NCI-H446 (cell line): Measurements from ENCODE around the gene EVPLL.
"Not testable (repeated sequence)": the region's sequence is repeated elsewhere in the genome, so short reads cannot be mapped to it uniquely, and the experiment has no call there.

Experiments used
- DNase-seq, 2 experiments: peaks; one replicate each; lab custom pipeline; 2025; lab: John Stamatoyannopoulos, UW

The EVPLL gene

GRCh38 chr17:18425593-18425992 is 48.0 kb downstream of the EVPLL start:
- DNase-seq = not testable (repeated sequence)

- DNase-seq = not testable (repeated sequence)
These were observed 49.1 kb downstream of the EVPLL start for GRCh38 chr17:18426639-18427038.

DNA sequence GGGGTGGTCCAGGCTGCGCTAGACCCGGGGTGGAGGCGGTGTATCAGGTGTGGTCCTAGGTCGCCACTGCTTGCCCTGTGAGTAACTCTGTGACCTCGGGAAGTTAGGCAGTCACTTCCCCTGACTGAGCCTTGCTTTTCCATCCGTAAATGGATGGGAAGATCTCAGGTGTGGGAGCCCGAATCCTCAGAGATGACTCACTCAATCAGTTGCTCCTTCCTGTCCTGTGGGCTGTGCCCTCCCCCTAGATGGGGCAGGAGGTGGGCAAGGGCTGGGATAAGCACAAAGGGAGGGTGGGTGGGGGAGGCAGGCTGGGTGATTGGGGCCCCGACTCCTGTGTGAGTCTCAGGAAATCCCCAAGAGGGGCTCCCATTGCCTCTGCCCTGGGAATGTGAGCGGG is 54.6 kb downstream of the EVPLL start:
- DNase-seq = not testable (repeated sequence)
